ENCODE data around the gene CNNM3.
A peak's percentile ranks its signal among the peaks of the same experiment; 100 is the strongest.

The CNNM3 gene

GRCh38 chr2:96870626-96871255 lies 54.7 kb downstream of the CNNM3 start:
- no peaks in the 10 kb centered on the region for H3K36me3 ChIP-seq
- no peak for DNase-seq
- H3K4me3 ChIP-seq (ENCODE audit: low read depth, low read length): no peak overlapping the region

GRCh38 chr2:96872591-96873349 lies 56.7 kb downstream of the CNNM3 start:
- no peaks in the 10 kb centered on the region for H3K36me3 ChIP-seq
- H3K4me1 ChIP-seq: peaks cover 16% of the 10 kb centered on the region
- DNase-seq: no peak
- H3K27me3 ChIP-seq: no peaks in the 10 kb centered on the region
- TF ChIP-seq CTCF (IDR thresholded peaks at IDR 0.05; ENCODE audit: low read depth, low read length): no peak
- no peak overlapping the region for H3K4me3 ChIP-seq (ENCODE audit: low read depth, low read length)
- no peaks in the 10 kb centered on the region for H3K9me3 ChIP-seq

More at GRCh38 chr2:96870626-96871255, 54.7 kb downstream of the CNNM3 start:
- Histone ChIP-seq H3K4me1 (peaks cover 13% of the 10 kb centered on the region), H3K9me3 (no peaks in the 10 kb centered on the region), H3K27me3 (no peaks in the 10 kb centered on the region)
- TF ChIP-seq CTCF (IDR thresholded peaks at IDR 0.05; ENCODE audit: low read depth, low read length): no peak

GRCh38 chr2:96873651-96874096 lies 57.6 kb downstream of the CNNM3 start:
- Histone ChIP-seq H3K4me1 (peaks cover 16% of the 10 kb centered on the region), H3K4me3 (ENCODE audit: low read depth, low read length) (no peak overlapping the region)
- TF ChIP-seq CTCF (IDR thresholded peaks at IDR 0.05; ENCODE audit: low read depth, low read length): no peak

GRCh38 chr2:96874198-96874831 lies 58.2 kb downstream of the CNNM3 start:
- Histone ChIP-seq H3K36me3 (no peaks in the 10 kb centered on the region), H3K9me3 (no peaks in the 10 kb centered on the region), H3K4me3 (ENCODE audit: low read depth, low read length) (no peak overlapping the region), H3K27me3 (no peaks in the 10 kb centered on the region), H3K4me1 (peaks cover 16% of the 10 kb centered on the region)
- no peak for DNase-seq
- no peak for TF ChIP-seq CTCF (IDR thresholded peaks at IDR 0.05; ENCODE audit: low read depth, low read length)

More at GRCh38 chr2:96873651-96874096, 57.6 kb downstream of the CNNM3 start:
- Histone ChIP-seq H3K27me3 (no peaks in the 10 kb centered on the region), H3K36me3 (no peaks in the 10 kb centered on the region), H3K9me3 (no peaks in the 10 kb centered on the region)
- DNase-seq: peak; percentile 30

- Histone ChIP-seq H3K36me3 (no peaks in the 10 kb centered on the region), H3K9me3 (no peaks in the 10 kb centered on the region), H3K4me1 (peaks cover 16% of the 10 kb centered on the region), H3K4me3 (ENCODE audit: low read depth, low read length) (no peak overlapping the region), H3K27me3 (no peaks in the 10 kb centered on the region)
- DNase-seq: peak; percentile 48
- TF ChIP-seq CTCF (IDR thresholded peaks at IDR 0.05; ENCODE audit: low read depth, low read length): no peak
These were observed 59.6 kb downstream of the CNNM3 start for GRCh38 chr2:96875498-96876268.
